HepG2 (cell line): ENCODE results near the gene GATA1. TPM values are rescaled to one million over a fixed set of nuclear protein-coding genes. Genes with fewer than 3 reads are reported as not detected.
A peak's percentile ranks its signal among the peaks of the same experiment; 100 is the strongest.

Source experiments
- ARID2 ChIP-seq: sonication (generic); formaldehyde crosslinking; IDR thresholded peaks from 2 replicates; pipeline ENCODE4 v1.8.1; 2022; ENCODE audit warnings: mild to moderate bottlenecking, missing genetic modification reagents, borderline replicate concordance
- ASH2L ChIP-seq: fragments of 300-600, 200-600 bp; sonication (generic); IDR thresholded peaks from 2 replicates; pipeline ENCODE4 v1.7.0; 2017; ENCODE audit warnings: low read depth, mild to moderate bottlenecking, moderate library complexity, mixed read lengths, low read length; ENCODE audit not compliant: insufficient read length
- DNMT3B ChIP-seq: conservative IDR thresholded peaks from 2 replicates; pipeline ENCODE4 v1.6.1; 2016; ENCODE audit warnings: missing biosample characterization, control low read depth
- E2F1 ChIP-seq: sonication (generic); formaldehyde crosslinking; IDR thresholded peaks from 2 replicates; pipeline ENCODE4 v1.5.0; 2020; ENCODE audit warnings: missing genetic modification reagents
- GPN1 ChIP-seq: sonication (generic); formaldehyde crosslinking; IDR thresholded peaks from 2 replicates; pipeline ENCODE4 v1.5.1; 2020; ENCODE audit warnings: missing genetic modification reagents, borderline replicate concordance
- HDAC6 ChIP-seq: fragments of 200-600 bp; sonication (generic); IDR thresholded peaks from 2 replicates; pipeline ENCODE4 v1.7.0; 2017; ENCODE audit warnings: mild to moderate bottlenecking, antibody characterized with exemption, low read length, low read depth
- MEF2D ChIP-seq: sonication (generic); formaldehyde crosslinking; IDR thresholded peaks from 2 replicates; pipeline ENCODE4 v1.5.1; 2020; ENCODE audit warnings: mild to moderate bottlenecking, missing genetic modification reagents
- MEIS1 ChIP-seq: sonication (generic); formaldehyde crosslinking; IDR thresholded peaks from 2 replicates; pipeline ENCODE4 v1.9.0; 2021; ENCODE audit warnings: mild to moderate bottlenecking, missing genetic modification reagents, moderate library complexity, borderline replicate concordance
- MTA1 ChIP-seq: sonication (generic); formaldehyde crosslinking; IDR thresholded peaks from 2 replicates; pipeline ENCODE4 v1.4.0; 2020; ENCODE audit warnings: missing genetic modification reagents, mild to moderate bottlenecking, borderline replicate concordance
- NR2F2 ChIP-seq: IDR thresholded peaks from 2 replicates; pipeline ENCODE4 v1.6.1; 2012; ENCODE audit warnings: low read depth, inconsistent platforms, borderline replicate concordance
- NR2F6 ChIP-seq, 2 experiments: IDR thresholded peaks; 2 replicates each; pipeline ENCODE4 v1.6.1; 2016; ENCODE audit warnings: antibody characterized with exemption in 1 of 2, mild to moderate bottlenecking in 1 of 2
- PLSCR1 ChIP-seq: sonication (generic); formaldehyde crosslinking; IDR thresholded peaks from 2 replicates; pipeline ENCODE4 v1.5.0; 2020; ENCODE audit warnings: missing genetic modification reagents, mild to moderate bottlenecking, borderline replicate concordance
- RFXAP ChIP-seq: sonication (generic); formaldehyde crosslinking; IDR thresholded peaks from 2 replicates; pipeline ENCODE4 v1.4.0; 2020; ENCODE audit warnings: missing genetic modification reagents, borderline replicate concordance
- SIX1 ChIP-seq: sonication (generic); formaldehyde crosslinking; IDR thresholded peaks from 2 replicates; pipeline ENCODE4 v1.4.0; 2020; ENCODE audit warnings: missing genetic modification reagents, borderline replicate concordance
- SNRNP70 ChIP-seq: fragments of 200-400 bp; formaldehyde crosslinking; IDR thresholded peaks from 2 replicates; pipeline ENCODE4 v1.6.1; 2017; ENCODE audit warnings: mild to moderate bottlenecking, low read depth, low read length, moderate library complexity
- SOX5 ChIP-seq: IDR thresholded peaks from 2 replicates; pipeline ENCODE4 v1.6.1; 2016; ENCODE audit warnings: borderline replicate concordance
- SRSF1 ChIP-seq: fragments of 200-400 bp; formaldehyde crosslinking; optimal IDR thresholded peaks from 2 replicates; pipeline ENCODE3; 2017; ENCODE audit warnings: mild to moderate bottlenecking, low read depth, low read length, moderate library complexity
- ZFP37 ChIP-seq: sonication (generic); formaldehyde crosslinking; IDR thresholded peaks from 2 replicates; pipeline ENCODE4 v1.4.0; 2020; ENCODE audit warnings: missing genetic modification reagents, borderline replicate concordance
- ZNF761 ChIP-seq: sonication (generic); formaldehyde crosslinking; conservative IDR thresholded peaks from 2 replicates; pipeline ENCODE4 v1.4.0; 2020; ENCODE audit warnings: mild to moderate bottlenecking, missing genetic modification reagents
- ZNF883 ChIP-seq: sonication (generic); formaldehyde crosslinking; IDR thresholded peaks from 2 replicates; pipeline ENCODE4 v1.5.1; 2020; ENCODE audit warnings: mild to moderate bottlenecking, missing genetic modification reagents; ENCODE audit errors: not compliant biosample characterization
- ZZZ3 ChIP-seq: sonication (generic); formaldehyde crosslinking; IDR thresholded peaks from 2 replicates; pipeline ENCODE4 v1.4.0; 2020; ENCODE audit warnings: missing genetic modification reagents, mild to moderate bottlenecking, borderline replicate concordance
- polyA plus RNA-seq, 8 experiments: library from polyadenylated mRNA; depleted of rRNA in 3 of 8; stranded (reverse) in 7 of 8; unstranded in 1 of 8; fragments of >200 nt; fragmentation: Illumina TruSeq in 4 of 8; extraction: Trizol in 4 of 8; gene quantifications; 2 replicates each; pipeline versions ENCODE4 v1.2.1 to v1.2.3, GENCODE V29; 2011 to 2016; ENCODE audit warnings: low read depth in 4 of 8, missing spikeins in 1 of 8, mixed read lengths in 1 of 8; ENCODE audit not compliant: insufficient read depth in 1 of 8
- total RNA-seq, 5 experiments: library from RNA; depleted of rRNA; stranded (reverse); fragments of >200 nt; fragmentation: Illumina TruSeq; extraction: Trizol; gene quantifications; 2 replicates each; pipeline ENCODE4 v1.2.3, GENCODE V29; 2016; ENCODE audit warnings: low read depth in 1 of 5
- TF ChIP-seq, protein P1 (sequence below), 2 experiments: sonication (generic) in 1 of 2; formaldehyde crosslinking in 1 of 2; IDR thresholded peaks; 2 replicates each; pipeline versions ENCODE4 v1.6.1 to v1.9.0; 2014 to 2022; ENCODE audit warnings: antibody characterized with exemption in 1 of 2, borderline replicate concordance in 1 of 2, inconsistent platforms in 1 of 2, low read depth in 1 of 2, missing genetic modification reagents in 1 of 2

The GATA1 gene
- total and polyA plus RNA-seq, 2 of the 13 experiments (the other 11 are each of a cell fraction or from before 2014, with no cell fraction given) = 0.13 TPM; not detected in 1

- TF ChIP-seq PLSCR1 (CRISPR knock-in tag) (no peak), ZNF761 (CRISPR knock-in tag) (no peak), ZZZ3 (no peak), RFXAP (CRISPR knock-in tag) (peak; percentile 61; the same call in 1 of the 2 replicates), MEIS1 (CRISPR knock-in tag) (no peak), ASH2L (peak; percentile 74), SNRNP70 (no peak), DNMT3B (CRISPR knock-in tag) (no peak), E2F1 (CRISPR knock-in tag) (no peak), NR2F2 (no peak), MEF2D (CRISPR knock-in tag) (no peak), SRSF1 (no peak), HDAC6 (no peak), GPN1 (no peak), ZFP37 (CRISPR knock-in tag) (no peak), ARID2 (no peak), MTA1 (no peak), ZNF883 (CRISPR knock-in tag) (peak; percentile 26), NR2F6 (IDR thresholded peaks at IDR 0.05) (no peak), NR2F6 (CRISPR knock-in tag; IDR thresholded peaks at IDR 0.05) (no peak), SOX5 (CRISPR knock-in tag) (no peak), SIX1 (CRISPR knock-in tag) (no peak)
- TF ChIP-seq, protein P1, sequence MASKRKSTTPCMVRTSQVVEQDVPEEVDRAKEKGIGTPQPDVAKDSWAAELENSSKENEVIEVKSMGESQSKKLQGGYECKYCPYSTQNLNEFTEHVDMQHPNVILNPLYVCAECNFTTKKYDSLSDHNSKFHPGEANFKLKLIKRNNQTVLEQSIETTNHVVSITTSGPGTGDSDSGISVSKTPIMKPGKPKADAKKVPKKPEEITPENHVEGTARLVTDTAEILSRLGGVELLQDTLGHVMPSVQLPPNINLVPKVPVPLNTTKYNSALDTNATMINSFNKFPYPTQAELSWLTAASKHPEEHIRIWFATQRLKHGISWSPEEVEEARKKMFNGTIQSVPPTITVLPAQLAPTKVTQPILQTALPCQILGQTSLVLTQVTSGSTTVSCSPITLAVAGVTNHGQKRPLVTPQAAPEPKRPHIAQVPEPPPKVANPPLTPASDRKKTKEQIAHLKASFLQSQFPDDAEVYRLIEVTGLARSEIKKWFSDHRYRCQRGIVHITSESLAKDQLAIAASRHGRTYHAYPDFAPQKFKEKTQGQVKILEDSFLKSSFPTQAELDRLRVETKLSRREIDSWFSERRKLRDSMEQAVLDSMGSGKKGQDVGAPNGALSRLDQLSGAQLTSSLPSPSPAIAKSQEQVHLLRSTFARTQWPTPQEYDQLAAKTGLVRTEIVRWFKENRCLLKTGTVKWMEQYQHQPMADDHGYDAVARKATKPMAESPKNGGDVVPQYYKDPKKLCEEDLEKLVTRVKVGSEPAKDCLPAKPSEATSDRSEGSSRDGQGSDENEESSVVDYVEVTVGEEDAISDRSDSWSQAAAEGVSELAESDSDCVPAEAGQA (IDR thresholded peaks at IDR 0.05; ENCODE audit: low read depth) = no peak
- TF ChIP-seq, protein P1 (CRISPR knock-in tag; IDR thresholded peaks at IDR 0.05; ENCODE audit: borderline replicate concordance) = no peak
Observed at GRCh38 chrX:48737213-48737938, 49.0 kb upstream of the GATA1 start (continued).
